Umbilical cord (tissue), 2 donors: ENCODE measurements around the gene TJP1. TPM values are rescaled to one million over a fixed set of nuclear protein-coding genes. Genes with fewer than 3 reads are reported as not detected.

ENCODE experiments used
- DNase-seq: peaks from one replicate; pipeline ENCODE4 v3.0.0-alpha.2; 2015; ENCODE audit warnings: low spot score
- total RNA-seq: library from RNA; depleted of rRNA; stranded (reverse); fragments of >200 nt; gene quantifications from one replicate; pipeline ENCODE4 v1.2.3, GENCODE V29; 2014; ENCODE audit warnings: low replicate concordance; ENCODE audit not compliant: insufficient read depth

TJP1 gene
- 63.1 TPM for total RNA-seq

- peak; percentile 78 for DNase-seq
These were observed at the start of gene TJP1 for GRCh38 chr15:29822100-29822683. Gene TJP1 (minus strand): TSS chr15:29822468. CDS start chr15:29822028, 440 bp downstream.

- DNase-seq = no peak
These were observed 49.1 kb upstream of the TJP1 start for GRCh38 chr15:29871401-29871800.

- DNase-seq = no peak
These were observed 48.4 kb upstream of the TJP1 start for GRCh38 chr15:29870495-29871151.

- no peak for DNase-seq
These were observed 45.2 kb upstream of the TJP1 start for GRCh38 chr15:29867241-29868000.

GRCh38 chr15:29866337-29866736, 44.1 kb upstream of the TJP1 start:
- DNase-seq = no peak

- no peak for DNase-seq
These were observed 42.2 kb upstream of the TJP1 start for GRCh38 chr15:29864501-29864900.

GRCh38 chr15:29863438-29863837, 41.2 kb upstream of the TJP1 start:
- no peak for DNase-seq

- DNase-seq = no peak
These were observed 40.0 kb upstream of the TJP1 start for GRCh38 chr15:29862271-29862670.

GRCh38 chr15:29860872-29861271, 38.6 kb upstream of the TJP1 start:
- DNase-seq = no peak

GRCh38 chr15:29859973-29860715, 37.9 kb upstream of the TJP1 start:
- no peak for DNase-seq

GRCh38 chr15:29859293-29859692, 37.0 kb upstream of the TJP1 start:
- no peak for DNase-seq

- DNase-seq = no peak
These were observed 35.0 kb upstream of the TJP1 start for GRCh38 chr15:29857221-29857789.

GRCh38 chr15:29854413-29854812, 32.1 kb upstream of the TJP1 start:
- DNase-seq = no peak

GRCh38 chr15:29853211-29853987, 31.1 kb upstream of the TJP1 start:
- no peak for DNase-seq

- DNase-seq = no peak
These were observed 29.9 kb upstream of the TJP1 start for GRCh38 chr15:29852201-29852600.

GRCh38 chr15:29849716-29850115, 27.4 kb upstream of the TJP1 start:
- DNase-seq = no peak

GRCh38 chr15:29849218-29849617, 26.9 kb upstream of the TJP1 start:
- no peak for DNase-seq

- DNase-seq = peak; percentile 45
These were observed 22.1 kb upstream of the TJP1 start for GRCh38 chr15:29844290-29844903.

- DNase-seq = no peak
These were observed 20.0 kb upstream of the TJP1 start for GRCh38 chr15:29842290-29842689.

GRCh38 chr15:29840926-29841325, 18.7 kb upstream of the TJP1 start:
- DNase-seq = peak; percentile 35
